ENCODE results near the gene SH3PXD2A. TPM values are rescaled to one million over a fixed set of nuclear protein-coding genes. Genes with fewer than 3 reads are reported as not detected.
A peak's percentile ranks its signal among the peaks of the same experiment; 100 is the strongest.

The SH3PXD2A gene
- total and polyA plus RNA-seq, 2 donors (not counting 1 experiment from before 2014, with no cell fraction given): 3.2 to 33.5 TPM

- Mint-ChIP-seq H3K4me1 (peaks cover 26% of the 10 kb centered on the region), H3K9me3 (ENCODE audit: insufficient read depth) (no peaks in the 10 kb centered on the region), H3K4me3 (no peak overlapping the region), H3K27ac (no peak overlapping the region), H3K27me3 (no peaks in the 10 kb centered on the region)
- Histone ChIP-seq H4K20me1 (ENCODE audit: control insufficient read depth, insufficient read depth, low read length, poor library complexity, severe bottlenecking) (no peaks in the 10 kb centered on the region), H3K4me3 (ENCODE audit: control extremely low read depth in 1 of 5, extremely low read depth in 1 of 5, insufficient read depth in 1 of 5, low read depth in 2 of 5, low read length in 4 of 5) (no peak overlapping the region), H3K4me1 (ENCODE audit: control insufficient read depth in 2 of 2, insufficient read depth in 2 of 2, low read length in 2 of 2) (peaks cover 20 to 31% of the 10 kb centered on the region in 2 donors), H3K9ac (ENCODE audit: low read length) (no peak overlapping the region), H3K27me3 (replicated peaks in 1 of 4; ENCODE audit: control extremely low read depth in 1 of 4, control insufficient read depth in 3 of 4, insufficient read depth in 4 of 4, low read length in 3 of 4) (peaks cover 0 to 3% (median 1%) of the 10 kb centered on the region in 4 experiments), H2AFZ (ENCODE audit: insufficient read depth, low read depth, low read length, poor library complexity, severe bottlenecking) (no peak overlapping the region), H3K36me3 (replicated peaks in 1 of 2; ENCODE audit: control extremely low read depth in 1 of 2, control insufficient read depth in 1 of 2, extremely low read depth in 1 of 2, insufficient read depth in 2 of 2, low read length in 1 of 2) (no peaks in the 10 kb centered on the region), H3K4me2 (replicated peaks; ENCODE audit: low read depth, low read length, poor library complexity, severe bottlenecking) (no peak overlapping the region), H3K9me3 (ENCODE audit: control extremely low read depth in 1 of 3, control insufficient read depth in 2 of 3, insufficient read depth in 1 of 3, low read length in 2 of 3) (no peaks in the 10 kb centered on the region), H3K27ac (ENCODE audit: low read length in 2 of 2) (no peak overlapping the region), H3K79me2 (ENCODE audit: control insufficient read depth, insufficient read depth, low read length) (no peaks in the 10 kb centered on the region)
- CTCF ChIA-PET: interaction anchor here (1.3 kb wide), 1 partner anchor 15 kb away, joined by 6 read pairs; no protein-coding TSS in a partner anchor
- TF ChIP-seq CTCF (IDR thresholded peaks at IDR 0.05) (no peak), EZH2 (IDR thresholded peaks at IDR 0.05; ENCODE audit: borderline replicate concordance, insufficient read depth, low read depth, low read length, poor library complexity, severe bottlenecking) (no peak)
- POLR2A ChIA-PET: no interaction called here
- DNase-seq (no peak), ATAC-seq (ENCODE audit: low read depth) (no peak)
- WGBS (ENCODE audit: insufficient coverage): 97% methylated on average over 4 of the region's 4 CpGs
- intact Hi-C loops (cut with micrococcal nuclease): no loop called here
Observed at GRCh38 chr10:103697787-103698186, 157.6 kb downstream of the SH3PXD2A start.

GRCh38 chr10:103696411-103697145 lies 158.8 kb downstream of the SH3PXD2A start:
- no peak for TF ChIP-seq EZH2 (IDR thresholded peaks at IDR 0.05; ENCODE audit: borderline replicate concordance, insufficient read depth, low read depth, low read length, poor library complexity, severe bottlenecking)
- peak; percentile 25 for TF ChIP-seq CTCF (IDR thresholded peaks at IDR 0.05)
- Histone ChIP-seq H3K79me2 (ENCODE audit: control insufficient read depth, insufficient read depth, low read length) (no peaks in the 10 kb centered on the region), H2AFZ (ENCODE audit: insufficient read depth, low read depth, low read length, poor library complexity, severe bottlenecking) (peak overlapping the region; percentile 49), H3K9ac (ENCODE audit: low read length) (no peak overlapping the region), H3K27ac (ENCODE audit: low read length in 2 of 2) (no peak overlapping the region), H3K9me3 (ENCODE audit: control extremely low read depth in 1 of 3, control insufficient read depth in 2 of 3, insufficient read depth in 1 of 3, low read length in 2 of 3) (no peaks in the 10 kb centered on the region), H3K4me1 (ENCODE audit: control insufficient read depth in 2 of 2, insufficient read depth in 2 of 2, low read length in 2 of 2) (peaks cover 25 to 42% of the 10 kb centered on the region in 2 donors), H3K4me2 (replicated peaks; ENCODE audit: low read depth, low read length, poor library complexity, severe bottlenecking) (peak overlapping the region; percentile 51), H4K20me1 (ENCODE audit: control insufficient read depth, insufficient read depth, low read length, poor library complexity, severe bottlenecking) (no peaks in the 10 kb centered on the region), H3K36me3 (replicated peaks in 1 of 2; ENCODE audit: control extremely low read depth in 1 of 2, control insufficient read depth in 1 of 2, extremely low read depth in 1 of 2, insufficient read depth in 2 of 2, low read length in 1 of 2) (no peaks in the 10 kb centered on the region), H3K4me3 (ENCODE audit: control extremely low read depth in 1 of 5, extremely low read depth in 1 of 5, insufficient read depth in 1 of 5, low read depth in 2 of 5, low read length in 4 of 5) (no peak overlapping the region), H3K27me3 (replicated peaks in 1 of 4; ENCODE audit: control extremely low read depth in 1 of 4, control insufficient read depth in 3 of 4, insufficient read depth in 4 of 4, low read length in 3 of 4) (peaks cover 0 to 3% (median 1%) of the 10 kb centered on the region in 4 experiments)
- intact Hi-C loops (cut with micrococcal nuclease): no loop called here
- Mint-ChIP-seq H3K27me3 (no peaks in the 10 kb centered on the region), H3K4me3 (peak overlapping the region; percentile 51), H3K4me1 (peaks cover 35% of the 10 kb centered on the region), H3K9me3 (ENCODE audit: insufficient read depth) (no peaks in the 10 kb centered on the region), H3K27ac (no peak overlapping the region)
- DNase-seq (peak; percentile 57), ATAC-seq (ENCODE audit: low read depth) (no peak)
- POLR2A ChIA-PET: no interaction called here
- CTCF ChIA-PET: interaction anchor here (0.9 to 3.2 kb wide), 4 partner anchors 9 to 18 kb away, joined by 3 to 30 read pairs (median 4); no protein-coding TSS in a partner anchor
- 17% methylated on average over 4 of the region's 10 CpGs for WGBS (ENCODE audit: insufficient coverage)
